NCI-H2227 (cell line): Measurements from ENCODE around the gene DSE.
A peak's percentile ranks its signal among the peaks of the same experiment; 100 is the strongest.
"Not testable (repeated sequence)": the region's sequence is repeated elsewhere in the genome, so short reads cannot be mapped to it uniquely, and the experiment has no call there.

Source experiments
- DNase-seq: peaks from one replicate; lab custom pipeline; 2025; ENCODE audit not compliant: unreplicated experiment; lab: John Stamatoyannopoulos, UW

Gene DSE

GRCh38 chr6:116370760-116371119, at the start of gene DSE:
DSE (plus strand) TSS chr6:116370947; CDS start chr6:116399251, 28,304 bp downstream.
- DNase-seq, result peak; percentile 59

- not testable (repeated sequence) for DNase-seq
Measured at GRCh38 chr6:116321933-116322332, 48.8 kb upstream of the DSE start.

- no peak for DNase-seq
Measured at GRCh38 chr6:116323863-116324262, 46.9 kb upstream of the DSE start.

- DNase-seq, result not testable (repeated sequence)
Measured at GRCh38 chr6:116325634-116326132, 45.1 kb upstream of the DSE start.

- no peak for DNase-seq
Measured at GRCh38 chr6:116326181-116326671, 44.5 kb upstream of the DSE start.

- DNase-seq, result no peak
Measured at GRCh38 chr6:116326996-116327395, 43.8 kb upstream of the DSE start.

GRCh38 chr6:116327803-116328527, 42.8 kb upstream of the DSE start:
- no peak for DNase-seq

- no peak for DNase-seq
Measured at GRCh38 chr6:116328528-116328903, 42.2 kb upstream of the DSE start.

- DNase-seq, result no peak
Measured at GRCh38 chr6:116329156-116329555, 41.6 kb upstream of the DSE start.

- DNase-seq, result no peak
Measured at GRCh38 chr6:116330511-116330910, 40.2 kb upstream of the DSE start.

GRCh38 chr6:116332096-116332495, 38.7 kb upstream of the DSE start:
- no peak for DNase-seq

GRCh38 chr6:116334638-116335409, 35.9 kb upstream of the DSE start:
- DNase-seq, result not testable (repeated sequence)

GRCh38 chr6:116335612-116336215, 35.0 kb upstream of the DSE start:
- no peak for DNase-seq

GRCh38 chr6:116338943-116339342, 31.8 kb upstream of the DSE start:
- no peak for DNase-seq

- DNase-seq, result not testable (repeated sequence)
Measured at GRCh38 chr6:116340625-116341024, 30.1 kb upstream of the DSE start.

GRCh38 chr6:116349216-116349615, 21.5 kb upstream of the DSE start:
- no peak for DNase-seq

GRCh38 chr6:116351101-116351500, 19.6 kb upstream of the DSE start:
- no peak for DNase-seq

GRCh38 chr6:116352515-116353471, 18.0 kb upstream of the DSE start:
- DNase-seq, result no peak

- no peak for DNase-seq
Measured at GRCh38 chr6:116354236-116354635, 16.5 kb upstream of the DSE start.

- no peak for DNase-seq
Measured at GRCh38 chr6:116355796-116356195, 15.0 kb upstream of the DSE start.

GRCh38 chr6:116359131-116359530, 11.6 kb upstream of the DSE start:
- no peak for DNase-seq
